Measurements from ENCODE around the gene USP2. TPM values are rescaled to one million over a fixed set of nuclear protein-coding genes. Genes with fewer than 3 reads are reported as not detected.

The USP2 gene
- total RNA-seq, 3 donors from 2014 or later: 16.9 to 84.3 (median 26.7) TPM

DNA sequence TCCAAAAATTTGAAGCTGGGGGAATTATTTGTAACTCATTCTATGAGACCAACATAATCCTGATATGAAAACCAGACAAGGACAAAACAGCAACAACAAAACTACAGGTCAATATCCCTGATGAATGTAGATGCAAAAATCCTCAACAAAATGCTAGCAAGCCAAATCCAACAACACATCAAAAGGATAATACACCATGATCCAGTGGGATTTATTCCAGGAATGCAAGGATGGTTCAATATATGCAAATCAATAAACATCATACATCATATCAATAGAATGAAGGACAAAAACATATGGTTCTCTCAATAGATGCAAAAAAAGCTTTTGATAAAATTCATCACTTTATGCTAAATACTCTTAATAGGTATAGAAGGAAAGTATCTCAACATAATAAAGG is 19.4 kb upstream of the USP2 start:
- TF ChIP-seq, protein P1, sequence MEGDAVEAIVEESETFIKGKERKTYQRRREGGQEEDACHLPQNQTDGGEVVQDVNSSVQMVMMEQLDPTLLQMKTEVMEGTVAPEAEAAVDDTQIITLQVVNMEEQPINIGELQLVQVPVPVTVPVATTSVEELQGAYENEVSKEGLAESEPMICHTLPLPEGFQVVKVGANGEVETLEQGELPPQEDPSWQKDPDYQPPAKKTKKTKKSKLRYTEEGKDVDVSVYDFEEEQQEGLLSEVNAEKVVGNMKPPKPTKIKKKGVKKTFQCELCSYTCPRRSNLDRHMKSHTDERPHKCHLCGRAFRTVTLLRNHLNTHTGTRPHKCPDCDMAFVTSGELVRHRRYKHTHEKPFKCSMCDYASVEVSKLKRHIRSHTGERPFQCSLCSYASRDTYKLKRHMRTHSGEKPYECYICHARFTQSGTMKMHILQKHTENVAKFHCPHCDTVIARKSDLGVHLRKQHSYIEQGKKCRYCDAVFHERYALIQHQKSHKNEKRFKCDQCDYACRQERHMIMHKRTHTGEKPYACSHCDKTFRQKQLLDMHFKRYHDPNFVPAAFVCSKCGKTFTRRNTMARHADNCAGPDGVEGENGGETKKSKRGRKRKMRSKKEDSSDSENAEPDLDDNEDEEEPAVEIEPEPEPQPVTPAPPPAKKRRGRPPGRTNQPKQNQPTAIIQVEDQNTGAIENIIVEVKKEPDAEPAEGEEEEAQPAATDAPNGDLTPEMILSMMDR (IDR thresholded peaks at IDR 0.05): no peak
- no peak for DNase-seq
- no peaks in the 10 kb centered on the region for H3K36me3 ChIP-seq (ENCODE audit: low read depth)
- ATAC-seq: no peak
- H3K4me1 ChIP-seq (ENCODE audit: low read depth): no peaks in the 10 kb centered on the region
- intact Hi-C loops (cut with DNase I, micrococcal nuclease): no loop called here
- H3K4me3 ChIP-seq: no peak overlapping the region
- peaks cover 18% of the 10 kb centered on the region for H3K9me3 ChIP-seq

DNA sequence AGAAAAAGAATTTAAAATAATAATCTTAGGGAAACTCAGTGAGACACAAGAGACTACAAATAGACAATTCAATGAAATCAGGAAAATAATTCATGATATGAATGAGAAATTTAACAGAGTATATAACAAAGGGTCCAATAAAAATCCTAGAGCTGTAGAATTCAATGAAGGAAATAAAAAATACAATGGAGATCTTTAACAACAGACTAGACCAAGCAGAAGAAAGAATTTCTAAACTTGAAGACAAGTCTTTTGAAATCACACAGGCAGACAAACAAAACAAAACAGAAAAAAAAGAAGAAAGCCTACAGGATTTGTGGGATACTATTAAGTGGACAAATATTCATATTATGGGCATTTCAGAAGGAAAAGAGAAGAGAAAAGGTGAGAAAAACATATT is 16.2 kb upstream of the USP2 start:
- ATAC-seq: no peak
- DNase-seq: no peak
- H3K4me3 ChIP-seq: no peak overlapping the region
- no peaks in the 10 kb centered on the region for H3K36me3 ChIP-seq (ENCODE audit: low read depth)
- intact Hi-C loops (cut with DNase I, micrococcal nuclease): no loop called here
- no peaks in the 10 kb centered on the region for H3K4me1 ChIP-seq (ENCODE audit: low read depth)
- TF ChIP-seq, protein P1 (IDR thresholded peaks at IDR 0.05): no peak
- peaks cover 18% of the 10 kb centered on the region for H3K9me3 ChIP-seq

DNA sequence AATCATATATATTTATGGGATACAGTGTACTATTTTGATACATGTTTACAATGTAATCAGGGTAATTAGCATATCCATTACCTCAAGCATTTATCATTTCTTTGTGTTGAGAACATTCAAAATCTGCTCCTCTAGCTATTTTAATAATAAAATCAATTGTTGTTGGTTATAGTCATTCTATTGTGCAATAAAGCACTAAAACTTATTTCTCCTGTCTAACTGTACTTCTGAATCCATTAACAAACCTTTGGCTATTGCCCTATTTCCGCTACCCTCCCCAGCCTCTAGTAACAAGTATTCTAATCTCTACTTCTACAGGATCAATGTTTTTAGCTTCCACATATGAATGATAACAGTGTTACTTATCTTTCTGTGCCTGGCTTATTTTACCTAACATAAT is 15.3 kb upstream of the USP2 start:
- Histone ChIP-seq H3K36me3 (ENCODE audit: low read depth) (no peaks in the 10 kb centered on the region), H3K9me3 (peaks cover 18% of the 10 kb centered on the region), H3K4me3 (no peak overlapping the region), H3K4me1 (ENCODE audit: low read depth) (no peaks in the 10 kb centered on the region)
- intact Hi-C loops (cut with DNase I, micrococcal nuclease): no loop called here
- ATAC-seq (no peak), DNase-seq (no peak)
- TF ChIP-seq, protein P1 (IDR thresholded peaks at IDR 0.05): no peak

DNA sequence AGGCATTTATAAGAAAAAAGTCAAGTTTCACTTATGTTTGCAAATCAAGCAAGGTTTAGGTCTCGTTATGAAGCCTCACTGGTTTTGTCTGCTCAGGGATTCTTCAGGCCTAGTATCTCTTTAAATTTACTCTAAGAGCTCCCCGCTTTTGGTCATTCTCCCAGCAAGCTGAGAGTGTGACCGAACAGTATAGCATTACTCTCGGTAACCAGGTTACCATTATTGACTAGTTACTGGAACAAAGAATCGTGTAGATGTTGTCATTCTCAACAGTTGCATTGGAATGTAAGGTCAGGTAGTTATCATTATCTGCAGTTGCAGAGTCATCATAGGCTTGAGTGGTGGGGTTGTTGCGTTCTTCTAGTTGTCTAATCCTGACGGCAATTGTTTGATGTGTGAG is 9.8 kb upstream of the USP2 start:
- TF ChIP-seq, protein P1 (IDR thresholded peaks at IDR 0.05): no peak
- H3K36me3 ChIP-seq (ENCODE audit: low read depth): no peaks in the 10 kb centered on the region
- intact Hi-C loops (cut with DNase I, micrococcal nuclease): no loop called here
- no peak overlapping the region for H3K4me3 ChIP-seq
- no peak for DNase-seq
- ATAC-seq: no peak
- no peaks in the 10 kb centered on the region for H3K9me3 ChIP-seq
- H3K4me1 ChIP-seq (ENCODE audit: low read depth): no peaks in the 10 kb centered on the region

DNA sequence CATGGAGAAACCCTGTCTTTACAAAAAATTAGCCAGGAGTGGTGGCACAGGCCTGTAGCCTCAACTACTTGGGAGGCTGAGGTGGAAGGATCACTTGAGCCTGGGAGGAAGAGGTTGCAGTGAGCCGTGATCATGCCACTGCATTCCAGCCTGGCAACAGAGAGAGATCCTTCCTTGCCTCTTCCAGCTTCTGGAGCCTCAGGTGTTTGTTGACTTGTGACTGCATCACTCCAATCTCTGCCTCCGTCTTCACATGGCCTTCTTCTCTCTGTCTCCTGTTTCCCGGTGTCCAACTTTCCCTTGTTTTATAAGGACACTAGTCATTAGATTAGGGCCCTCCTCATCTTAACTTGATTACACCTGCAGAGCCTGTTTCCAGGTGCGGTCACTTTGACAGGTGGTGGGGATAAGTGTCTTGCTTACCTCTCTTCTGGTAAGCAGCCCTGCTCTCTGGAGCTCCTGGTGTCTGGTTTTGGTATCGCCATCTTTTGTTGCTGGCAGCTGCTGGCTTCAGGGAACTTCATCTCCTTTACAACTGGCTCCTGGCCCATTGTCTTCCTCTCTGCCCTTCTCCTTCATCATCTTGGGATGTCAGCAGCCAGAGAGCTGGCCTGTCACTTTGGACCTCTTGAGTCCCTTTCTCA is 8.2 kb upstream of the USP2 start:
- TF ChIP-seq, protein P1 (IDR thresholded peaks at IDR 0.05): no peak
- Histone ChIP-seq H3K4me3 (no peak overlapping the region), H3K36me3 (ENCODE audit: low read depth) (no peaks in the 10 kb centered on the region), H3K4me1 (ENCODE audit: low read depth) (no peaks in the 10 kb centered on the region), H3K9me3 (no peaks in the 10 kb centered on the region)
- DNase-seq: peak in 2 of 3 donors; percentile 22 to 29
- intact Hi-C loops (cut with DNase I, micrococcal nuclease): no loop called here
- ATAC-seq: peak; percentile 56

DNA sequence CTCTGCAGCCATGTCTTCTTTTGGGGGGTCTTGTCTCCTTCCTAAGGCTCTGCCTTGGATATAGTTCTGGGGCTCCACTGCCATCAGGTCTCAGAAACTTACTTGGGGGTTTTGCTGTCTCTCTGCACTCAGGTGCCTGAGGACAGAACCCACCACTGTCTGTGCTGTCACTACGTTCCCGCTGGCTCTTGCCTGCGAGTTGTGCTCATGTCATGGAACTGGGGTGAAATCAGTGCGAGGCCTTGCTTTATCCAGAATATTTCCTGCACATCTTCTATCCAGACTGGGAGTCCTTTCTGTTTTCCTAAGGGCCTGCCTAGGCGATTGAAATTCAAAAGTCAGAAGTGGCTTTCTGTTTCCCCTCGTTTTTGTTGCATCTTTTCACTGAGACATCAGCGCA is 6.6 kb upstream of the USP2 start:
- no peak overlapping the region for H3K4me3 ChIP-seq
- DNase-seq (no peak), ATAC-seq (no peak)
- TF ChIP-seq, protein P1 (IDR thresholded peaks at IDR 0.05): no peak
- H3K36me3 ChIP-seq (ENCODE audit: low read depth): no peaks in the 10 kb centered on the region
- intact Hi-C loops (cut with DNase I, micrococcal nuclease): no loop called here
- no peaks in the 10 kb centered on the region for H3K9me3 ChIP-seq
- no peaks in the 10 kb centered on the region for H3K4me1 ChIP-seq (ENCODE audit: low read depth)

Data from mucosa of descending colon (tissue), 3 donors.